B cell (primary cell): ENCODE data around the gene CCDC187. TPM values are rescaled to one million over a fixed set of nuclear protein-coding genes. Genes with fewer than 3 reads are reported as not detected.

Source experiments
- ATAC-seq: fragments of 200-7000 bp; cut with Tn5 transposase; one replicate; pipeline ENCODE4 v1.10.0; 2021; ENCODE audit warnings: low read depth, mild to moderate bottlenecking, moderate number of reproducible peaks, moderate library complexity
- CTCF ChIA-PET: fragments of 350-600 bp; sonication (Branson Sonifier 250); formaldehyde crosslinking; loops from one replicate; lab custom pipeline; 2021; ENCODE audit warnings: antibody characterized with exemption, inconsistent platforms; lab: Charles Lee
- POLR2A ChIA-PET: fragments of 350-600 bp; sonication (Branson Sonifier 250); formaldehyde crosslinking; loops from one replicate; lab custom pipeline; 2021; ENCODE audit warnings: antibody characterized with exemption; lab: Charles Lee
- DNase-seq: peaks from one replicate; pipeline ENCODE4 v3.0.0; 2013
- H2AFZ ChIP-seq: 2 replicates; pipeline ENCODE4 v1.6.1; 2012; ENCODE audit warnings: mild to moderate bottlenecking, low read depth, low read length; ENCODE audit not compliant: insufficient read depth, poor library complexity, severe bottlenecking
- H3K27ac ChIP-seq, 2 donors: 1 replicate in 1 of 2; 2 replicates in 1 of 2; pipeline ENCODE4 v1.5.1; 2012 to 2013; ENCODE audit warnings: low read length in 2 of 2, mild to moderate bottlenecking in 2 of 2, moderate library complexity in 1 of 2
- H3K27me3 ChIP-seq, 4 experiments: fragments of 200-600 bp in 1 of 4; sonication (generic) in 1 of 4; replicated peaks in 1 of 4; 1 replicate in 2 of 4; 2 replicates in 2 of 4; pipeline versions ENCODE4 v1.6.1 to v1.7.0; 2013 to 2016; ENCODE audit warnings: low read length in 3 of 4, mild to moderate bottlenecking in 2 of 4, mixed read lengths in 1 of 4, moderate library complexity in 1 of 4; ENCODE audit not compliant: insufficient read depth in 4 of 4, control insufficient read depth in 3 of 4; ENCODE audit errors: control extremely low read depth in 1 of 4
- H3K36me3 ChIP-seq, 2 experiments: replicated peaks in 1 of 2; 1 replicate in 1 of 2; 2 replicates in 1 of 2; pipeline versions ENCODE4 v1.6.1 to v1.7.1; 2013; ENCODE audit warnings: low read length in 1 of 2; ENCODE audit not compliant: insufficient read depth in 2 of 2, control insufficient read depth in 1 of 2; ENCODE audit errors: control extremely low read depth in 1 of 2, extremely low read depth in 1 of 2
- H3K4me1 ChIP-seq, 2 donors: fragments of 200-600 bp in 1 of 2; sonication (generic) in 1 of 2; 1 replicate in 1 of 2; 2 replicates in 1 of 2; pipeline versions ENCODE4 v1.5.1 to v1.6.1; 2013 to 2017; ENCODE audit warnings: low read length in 2 of 2; ENCODE audit not compliant: control insufficient read depth in 2 of 2, insufficient read depth in 2 of 2
- H3K4me2 ChIP-seq: replicated peaks from 2 replicates; pipeline ENCODE3; 2012; ENCODE audit warnings: mild to moderate bottlenecking, low read depth, low read length; ENCODE audit not compliant: poor library complexity, severe bottlenecking
- H3K4me3 ChIP-seq, 5 experiments: fragments of 200-600 bp in 1 of 5; sonication (generic) in 1 of 5; 1 replicate in 3 of 5; 2 replicates in 2 of 5; pipeline versions ENCODE4 v1.5.1 to v1.7.0; 2011 to 2016; ENCODE audit warnings: low read length in 4 of 5, mild to moderate bottlenecking in 4 of 5, low read depth in 2 of 5, control low read depth in 1 of 5, moderate library complexity in 1 of 5; ENCODE audit not compliant: insufficient read depth in 1 of 5; ENCODE audit errors: control extremely low read depth in 1 of 5, extremely low read depth in 1 of 5
- H3K79me2 ChIP-seq: fragments of 200-600 bp; sonication (generic); one replicate; pipeline ENCODE4 v1.6.0; 2016; ENCODE audit warnings: low read length; ENCODE audit not compliant: control insufficient read depth, insufficient read depth
- H3K9ac ChIP-seq: fragments of 200-600 bp; sonication (generic); 2 replicates; pipeline ENCODE4 v1.6.1; 2017; ENCODE audit warnings: mild to moderate bottlenecking, low read length, moderate library complexity
- H3K9me3 ChIP-seq, 3 donors: one replicate each; pipeline versions ENCODE4 v1.6.1 to v1.7.1; 2013; ENCODE audit warnings: low read length in 2 of 3; ENCODE audit not compliant: control insufficient read depth in 2 of 3, insufficient read depth in 1 of 3; ENCODE audit errors: control extremely low read depth in 1 of 3
- H4K20me1 ChIP-seq: 2 replicates; pipeline ENCODE4 v1.6.0; 2012; ENCODE audit warnings: mild to moderate bottlenecking, low read length; ENCODE audit not compliant: insufficient read depth, control insufficient read depth, poor library complexity, severe bottlenecking
- H3K27ac Mint-ChIP-seq: one replicate; pipeline ENCODE4 v1.8.0; 2021; ENCODE audit warnings: mixed read lengths
- H3K27me3 Mint-ChIP-seq: one replicate; pipeline ENCODE4 v1.8.0; 2021; ENCODE audit warnings: mixed read lengths
- H3K4me1 Mint-ChIP-seq: one replicate; pipeline ENCODE4 v1.8.0; 2021; ENCODE audit warnings: mixed read lengths
- H3K4me3 Mint-ChIP-seq: one replicate; pipeline ENCODE4 v1.8.0; 2021; ENCODE audit warnings: mixed read lengths
- H3K9me3 Mint-ChIP-seq: one replicate; pipeline ENCODE4 v1.8.0; 2022; ENCODE audit warnings: mixed read lengths; ENCODE audit not compliant: insufficient read depth
- EZH2 ChIP-seq: IDR thresholded peaks from 2 replicates; pipeline ENCODE4 v1.6.1; 2012; ENCODE audit warnings: borderline replicate concordance, low read depth, mild to moderate bottlenecking, moderate library complexity, low read length; ENCODE audit not compliant: insufficient read depth, poor library complexity, severe bottlenecking
- WGBS: methylation state at CpG from one replicate; pipeline ENCODE4 v1.1.5; 2013; ENCODE audit warnings: missing lambda C conversion rate; ENCODE audit not compliant: insufficient coverage; 5-methylcytosine and 5-hydroxymethylcytosine counted together
- intact Hi-C: fragments of 100-400 bp; cut with micrococcal nuclease; formaldehyde crosslinking; loops from one replicate; pipeline ENCODE4 v1.10.0; 2022
- polyA plus RNA-seq: library from polyadenylated mRNA; depleted of rRNA; stranded (reverse); fragments of >200 nt; gene quantifications from 2 replicates; pipeline ENCODE4 v1.2.3, GENCODE V29; 2012
- total RNA-seq, 2 donors: library from RNA; stranded (reverse); fragments of 120-200 nt in 1 of 2; gene quantifications; 1 replicate in 1 of 2; 2 replicates in 1 of 2; pipeline versions ENCODE4 v1.2.3 to v1.2.4, GENCODE V29; 2013 to 2022
- TF ChIP-seq, protein P1 (sequence below): fragments of 200-600 bp; IDR thresholded peaks from one replicate; pipeline ENCODE4 v1.8.0; 2022; ENCODE audit warnings: antibody characterized with exemption, mild to moderate bottlenecking

The CCDC187 gene
- total and polyA plus RNA-seq, 2 donors (not counting 1 experiment from before 2014, with no cell fraction given): 1.5 to 7.6 TPM

DNA sequence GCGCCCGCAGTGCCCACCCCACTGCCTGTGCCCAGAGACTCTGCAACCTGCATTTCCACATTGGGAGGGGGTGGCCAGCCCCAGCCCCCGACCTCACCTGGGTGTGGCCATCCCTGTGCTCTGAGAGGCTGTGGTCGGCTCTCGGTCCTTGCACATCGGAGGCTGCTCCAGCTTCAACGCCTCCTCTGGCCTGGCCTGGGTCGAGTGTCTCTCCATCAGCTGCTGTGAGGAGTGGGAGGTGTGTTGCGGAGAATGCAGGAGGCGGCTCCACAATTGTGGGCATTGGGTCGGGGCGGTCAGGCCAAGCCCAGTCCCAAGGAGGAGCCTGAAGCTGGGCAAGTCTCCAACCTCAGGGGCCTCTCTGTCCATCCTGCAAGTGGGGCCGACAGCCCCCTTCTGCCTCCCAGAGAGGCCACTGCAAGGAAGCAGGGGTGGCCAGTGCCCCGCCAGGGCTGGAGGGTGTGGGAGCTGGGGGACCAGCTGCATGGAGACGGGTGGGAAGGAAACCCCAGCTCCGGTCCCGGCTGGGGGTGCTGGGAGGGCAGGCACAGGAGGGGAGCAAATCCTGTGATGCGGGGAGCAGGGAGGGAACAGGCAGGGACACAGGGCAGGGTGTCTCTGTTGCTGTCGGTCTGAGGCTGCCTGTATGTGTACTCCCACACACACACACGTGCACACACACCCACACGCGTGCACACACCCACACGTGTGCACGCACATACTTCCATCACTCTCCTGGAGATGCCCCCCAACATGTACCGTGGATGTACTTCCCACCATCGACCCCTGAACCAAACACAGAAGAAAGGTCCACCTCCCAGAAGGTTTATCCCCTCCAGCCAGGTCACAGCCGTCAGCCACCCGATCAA, 28.9 kb downstream of the CCDC187 start:
- Mint-ChIP-seq H3K27ac (no peak overlapping the region), H3K9me3 (no peaks in the 10 kb centered on the region), H3K27me3 (peaks cover 7% of the 10 kb centered on the region), H3K4me3 (no peak overlapping the region), H3K4me1 (no peaks in the 10 kb centered on the region)
- H3K9ac ChIP-seq: no peak overlapping the region
- no peaks in the 10 kb centered on the region for H3K79me2 ChIP-seq
- no peak for TF ChIP-seq EZH2
- TF ChIP-seq, protein P1, sequence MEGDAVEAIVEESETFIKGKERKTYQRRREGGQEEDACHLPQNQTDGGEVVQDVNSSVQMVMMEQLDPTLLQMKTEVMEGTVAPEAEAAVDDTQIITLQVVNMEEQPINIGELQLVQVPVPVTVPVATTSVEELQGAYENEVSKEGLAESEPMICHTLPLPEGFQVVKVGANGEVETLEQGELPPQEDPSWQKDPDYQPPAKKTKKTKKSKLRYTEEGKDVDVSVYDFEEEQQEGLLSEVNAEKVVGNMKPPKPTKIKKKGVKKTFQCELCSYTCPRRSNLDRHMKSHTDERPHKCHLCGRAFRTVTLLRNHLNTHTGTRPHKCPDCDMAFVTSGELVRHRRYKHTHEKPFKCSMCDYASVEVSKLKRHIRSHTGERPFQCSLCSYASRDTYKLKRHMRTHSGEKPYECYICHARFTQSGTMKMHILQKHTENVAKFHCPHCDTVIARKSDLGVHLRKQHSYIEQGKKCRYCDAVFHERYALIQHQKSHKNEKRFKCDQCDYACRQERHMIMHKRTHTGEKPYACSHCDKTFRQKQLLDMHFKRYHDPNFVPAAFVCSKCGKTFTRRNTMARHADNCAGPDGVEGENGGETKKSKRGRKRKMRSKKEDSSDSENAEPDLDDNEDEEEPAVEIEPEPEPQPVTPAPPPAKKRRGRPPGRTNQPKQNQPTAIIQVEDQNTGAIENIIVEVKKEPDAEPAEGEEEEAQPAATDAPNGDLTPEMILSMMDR: no peak
- 86% methylated on average over 23 of the region's 28 CpGs for WGBS
- no peak overlapping the region for H3K27ac ChIP-seq
- intact Hi-C loops: no loop called here
- H3K36me3 ChIP-seq: no peaks in the 10 kb centered on the region
- H3K27me3 ChIP-seq: no peaks in the 10 kb centered on the region
- no peak overlapping the region for H2AFZ ChIP-seq
- ChIA-PET POLR2A (no interaction called here), CTCF (interaction anchor here (1.0 to 1.2 kb wide), 2 partner anchors 8 to 105 kb away, joined by 3 read pairs; no protein-coding TSS in a partner anchor)
- H3K9me3 ChIP-seq: peaks cover 0 to 3% (median 0%) of the 10 kb centered on the region in 3 donors
- DNase-seq (no peak), ATAC-seq (no peak)
- no peaks in the 10 kb centered on the region for H3K4me1 ChIP-seq
- H4K20me1 ChIP-seq: no peaks in the 10 kb centered on the region
- H3K4me3 ChIP-seq: no peak overlapping the region
- no peak overlapping the region for H3K4me2 ChIP-seq
